Central memory CD8-positive, alpha-beta T cell (primary cell): ENCODE measurements around the gene ANKZF1.

Source experiments
- ATAC-seq: fragments of 150-1000 bp; cut with Tn5 transposase; replicated peaks from 2 replicates; pipeline ENCODE4 v1.10.0; 2022; ENCODE audit warnings: mild to moderate bottlenecking, moderate FRiP score, moderate number of reproducible peaks; ENCODE audit not compliant: poor library complexity, severe bottlenecking; ENCODE audit errors: extremely low read depth
- DNase-seq, 2 donors: peaks; one replicate each; pipeline ENCODE4 v3.0.0; 2021; ENCODE audit warnings: low spot score in 2 of 2
- H3K27ac Mint-ChIP-seq: one replicate; pipeline ENCODE4 v1.8.0; 2022; ENCODE audit warnings: low read depth, mild to moderate bottlenecking, moderate library complexity, mixed read lengths
- H3K27me3 Mint-ChIP-seq: one replicate; pipeline ENCODE4 v1.8.0; 2022; ENCODE audit warnings: mixed read lengths
- H3K36me3 Mint-ChIP-seq: one replicate; pipeline ENCODE4 v1.8.0; 2022; ENCODE audit warnings: mild to moderate bottlenecking, moderate library complexity, mixed read lengths; ENCODE audit not compliant: insufficient read depth
- H3K4me1 Mint-ChIP-seq: one replicate; pipeline ENCODE4 v1.8.0; 2022; ENCODE audit warnings: mixed read lengths
- H3K4me3 Mint-ChIP-seq: one replicate; pipeline ENCODE4 v1.8.0; 2022; ENCODE audit warnings: mild to moderate bottlenecking, moderate library complexity, mixed read lengths
- H3K9me3 Mint-ChIP-seq: one replicate; pipeline ENCODE4 v1.8.0; 2022; ENCODE audit warnings: mixed read lengths

ANKZF1 gene

DNA sequence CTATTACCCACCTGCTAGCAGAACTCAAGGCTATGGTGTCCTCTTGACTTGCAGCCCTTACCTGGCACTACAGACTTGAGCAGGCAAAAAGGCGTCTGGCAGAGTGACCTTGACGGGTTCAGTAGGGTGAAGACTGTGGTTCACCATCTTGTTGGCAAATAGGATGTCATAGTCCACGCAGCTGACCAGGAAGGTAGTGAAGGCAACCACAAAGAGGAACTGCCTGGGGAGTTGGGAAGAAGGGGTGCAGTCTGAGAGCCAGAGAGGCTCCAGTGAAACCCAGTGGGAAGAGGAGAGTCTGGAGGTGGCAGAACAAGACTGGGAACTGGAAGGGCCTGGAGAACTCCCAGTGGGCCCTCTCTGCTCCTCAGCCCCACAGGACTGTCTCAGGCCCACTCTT is 4.3 kb upstream of the ANKZF1 start:
- ATAC-seq (no peak), DNase-seq (no peak)
- Mint-ChIP-seq H3K4me1 (peaks cover 50% of the 10 kb centered on the region), H3K36me3 (peaks cover 43% of the 10 kb centered on the region), H3K9me3 (no peaks in the 10 kb centered on the region), H3K27me3 (no peaks in the 10 kb centered on the region), H3K4me3 (no peak overlapping the region), H3K27ac (peak overlapping the region; percentile 13)

DNA sequence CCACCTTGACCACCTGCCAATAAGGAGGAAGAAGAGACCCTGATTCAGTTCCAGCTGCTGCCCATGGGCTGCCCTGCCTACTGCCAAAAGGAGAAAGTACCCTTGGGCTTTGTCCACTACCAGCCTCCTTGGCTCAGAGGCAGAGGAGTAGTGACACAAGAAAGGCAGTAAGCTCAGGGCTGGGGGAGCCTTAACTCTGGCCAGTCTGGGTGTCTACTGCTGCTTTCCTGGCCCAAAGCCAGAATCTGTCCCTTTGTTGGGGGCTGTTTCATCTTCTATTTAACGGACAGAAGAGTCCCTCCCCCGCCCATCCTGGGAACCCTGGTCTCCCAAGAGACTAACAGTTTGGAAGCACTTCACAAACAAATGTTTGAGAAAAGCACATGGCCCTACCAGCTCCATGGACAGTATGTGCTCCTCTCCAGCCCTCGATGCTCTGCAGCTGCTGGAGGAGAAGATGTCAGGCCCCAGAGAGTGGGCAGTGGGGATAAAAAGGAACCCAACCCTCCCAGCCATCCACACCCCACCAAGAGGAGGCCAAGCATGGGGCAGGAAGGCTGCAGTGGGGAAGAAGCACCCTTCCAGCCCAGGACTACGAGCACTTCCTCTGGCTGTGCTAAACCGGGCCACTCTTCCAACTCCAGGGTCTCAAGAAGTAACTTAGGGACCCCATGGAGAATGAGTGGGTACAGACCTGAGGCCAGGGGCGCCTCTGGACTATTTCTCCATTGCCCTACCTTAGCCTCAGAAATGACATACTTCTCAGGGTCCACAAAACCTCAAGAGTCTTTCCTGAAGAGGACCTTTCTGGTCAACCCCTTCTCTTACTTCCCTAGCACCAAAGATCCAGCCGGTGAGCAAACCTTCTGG is 1.3 kb upstream of the ANKZF1 start:
- peak overlapping the region; percentile 72 for H3K27ac Mint-ChIP-seq
- H3K4me1 Mint-ChIP-seq: peaks cover 61% of the 10 kb centered on the region
- no peak for ATAC-seq
- peaks cover 39% of the 10 kb centered on the region for H3K36me3 Mint-ChIP-seq
- no peak for DNase-seq
- no peaks in the 10 kb centered on the region for H3K9me3 Mint-ChIP-seq
- H3K4me3 Mint-ChIP-seq: peak overlapping the region; percentile 97
- H3K27me3 Mint-ChIP-seq: no peaks in the 10 kb centered on the region

GRCh38 chr2:219228911-219229304 is 698 bp upstream of the ANKZF1 start:
- peak in 1 of 2 donors; percentile 21 for DNase-seq
- peaks cover 67% of the 10 kb centered on the region for H3K4me1 Mint-ChIP-seq
- peak overlapping the region; percentile 98 for H3K27ac Mint-ChIP-seq
- H3K4me3 Mint-ChIP-seq: peak overlapping the region; percentile 97
- H3K27me3 Mint-ChIP-seq: no peaks in the 10 kb centered on the region
- ATAC-seq: peak; percentile 6
- no peaks in the 10 kb centered on the region for H3K9me3 Mint-ChIP-seq
- H3K36me3 Mint-ChIP-seq: peaks cover 39% of the 10 kb centered on the region

- ATAC-seq: peak; percentile 10
- Mint-ChIP-seq H3K4me1 (peaks cover 71% of the 10 kb centered on the region), H3K27ac (peak overlapping the region; percentile 98)
Measured at GRCh38 chr2:219230059-219230540, 494 bp downstream of the ANKZF1 start.

GRCh38 chr2:219234331-219234730 is 4.7 kb downstream of the ANKZF1 start:
- ATAC-seq (no peak), DNase-seq (no peak)
- Mint-ChIP-seq H3K36me3 (peaks cover 54% of the 10 kb centered on the region), H3K27ac (no peak overlapping the region), H3K4me1 (peaks cover 54% of the 10 kb centered on the region), H3K4me3 (no peak overlapping the region), H3K27me3 (no peaks in the 10 kb centered on the region), H3K9me3 (no peaks in the 10 kb centered on the region)

More at GRCh38 chr2:219230059-219230540, 494 bp downstream of the ANKZF1 start:
- Mint-ChIP-seq H3K27me3 (no peaks in the 10 kb centered on the region), H3K36me3 (peaks cover 47% of the 10 kb centered on the region), H3K4me3 (peak overlapping the region; percentile 97), H3K9me3 (no peaks in the 10 kb centered on the region)
- DNase-seq: no peak

- ATAC-seq (no peak), DNase-seq (no peak)
- H3K4me1 Mint-ChIP-seq: peaks cover 37% of the 10 kb centered on the region
- peak overlapping the region; percentile 13 for H3K4me3 Mint-ChIP-seq
- H3K27ac Mint-ChIP-seq: no peak overlapping the region
- H3K36me3 Mint-ChIP-seq: peaks cover 27% of the 10 kb centered on the region
- H3K9me3 Mint-ChIP-seq: no peaks in the 10 kb centered on the region
- no peaks in the 10 kb centered on the region for H3K27me3 Mint-ChIP-seq
Measured at GRCh38 chr2:219243291-219243761, 13.7 kb downstream of the ANKZF1 start.

DNA sequence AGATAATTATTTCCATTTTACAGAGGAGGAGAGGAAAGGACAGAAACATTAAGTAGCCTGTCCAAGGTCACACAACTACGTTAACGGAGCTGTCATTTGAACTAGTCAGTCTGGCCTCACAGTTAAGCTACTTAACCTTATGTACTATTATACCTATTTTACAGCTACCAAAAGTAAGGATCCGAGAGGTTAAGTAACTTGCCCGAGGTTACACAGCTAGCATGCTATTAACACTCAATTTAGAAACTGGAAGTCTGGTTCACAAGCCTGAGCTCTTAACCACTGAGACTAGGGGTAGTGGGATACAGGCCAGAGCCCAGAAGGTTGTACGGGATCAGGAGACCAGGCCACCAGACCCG is 15.2 kb downstream of the ANKZF1 start:
- ATAC-seq (no peak), DNase-seq (no peak)
- peaks cover 52% of the 10 kb centered on the region for H3K4me1 Mint-ChIP-seq
- H3K27ac Mint-ChIP-seq: peak overlapping the region; percentile 94
- H3K4me3 Mint-ChIP-seq: peak overlapping the region; percentile 78
- H3K27me3 Mint-ChIP-seq: no peaks in the 10 kb centered on the region
- H3K36me3 Mint-ChIP-seq: peaks cover 38% of the 10 kb centered on the region
- H3K9me3 Mint-ChIP-seq: no peaks in the 10 kb centered on the region

- Mint-ChIP-seq H3K4me3 (peak within 1 kb of the TSS; percentile 78), H3K27me3 (no peaks in the 10 kb centered on the region), H3K36me3 (peaks cover 43% of the 10 kb centered on the region), H3K4me1 (peaks cover 57% of the 10 kb centered on the region), H3K9me3 (no peaks in the 10 kb centered on the region), H3K27ac (peak within 1 kb of the TSS; percentile 94)
- DNase-seq (peak; percentile 79 to 82), ATAC-seq (peak; percentile 63)
Measured at GRCh38 chr2:219245148-219245898, 15.7 kb downstream of the ANKZF1 start, which contains the start of the genes GLB1L and STK16. TSS of gene GLB1L (minus strand) at chr2:219245444. CDS start at chr2:219243573, 1,871 bp downstream. TSS of gene STK16 (plus strand) at chr2:219245479. CDS start at chr2:219246000, 521 bp downstream.

- Mint-ChIP-seq H3K4me1 (peaks cover 63% of the 10 kb centered on the region), H3K27ac (peak overlapping the region; percentile 94), H3K4me3 (peak overlapping the region; percentile 78), H3K36me3 (peaks cover 48% of the 10 kb centered on the region), H3K9me3 (no peaks in the 10 kb centered on the region), H3K27me3 (no peaks in the 10 kb centered on the region)
- DNase-seq: no peak
- no peak for ATAC-seq
Measured at GRCh38 chr2:219245899-219246230, 16.3 kb downstream of the ANKZF1 start.

DNA sequence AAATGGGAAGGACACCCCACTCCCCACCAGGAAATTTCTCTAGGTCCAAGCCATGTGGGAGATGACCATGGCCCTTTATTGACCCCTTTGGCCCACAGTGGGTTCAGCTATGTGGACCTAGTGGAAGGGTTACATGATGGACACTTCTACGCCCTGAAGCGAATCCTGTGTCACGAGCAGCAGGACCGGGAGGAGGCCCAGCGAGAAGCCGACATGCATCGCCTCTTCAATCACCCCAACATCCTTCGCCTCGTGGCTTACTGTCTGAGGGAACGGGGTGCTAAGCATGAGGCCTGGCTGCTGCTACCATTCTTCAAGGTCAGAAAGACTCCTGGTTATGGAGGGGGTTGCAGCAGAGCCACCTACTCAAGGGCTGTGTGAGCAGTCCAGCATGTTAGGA is 17.0 kb downstream of the ANKZF1 start:
- Mint-ChIP-seq H3K36me3 (peaks cover 53% of the 10 kb centered on the region), H3K27ac (no peak overlapping the region), H3K4me3 (peak overlapping the region; percentile 78), H3K27me3 (no peaks in the 10 kb centered on the region), H3K9me3 (no peaks in the 10 kb centered on the region), H3K4me1 (peaks cover 70% of the 10 kb centered on the region)
- DNase-seq (no peak), ATAC-seq (no peak)

DNA sequence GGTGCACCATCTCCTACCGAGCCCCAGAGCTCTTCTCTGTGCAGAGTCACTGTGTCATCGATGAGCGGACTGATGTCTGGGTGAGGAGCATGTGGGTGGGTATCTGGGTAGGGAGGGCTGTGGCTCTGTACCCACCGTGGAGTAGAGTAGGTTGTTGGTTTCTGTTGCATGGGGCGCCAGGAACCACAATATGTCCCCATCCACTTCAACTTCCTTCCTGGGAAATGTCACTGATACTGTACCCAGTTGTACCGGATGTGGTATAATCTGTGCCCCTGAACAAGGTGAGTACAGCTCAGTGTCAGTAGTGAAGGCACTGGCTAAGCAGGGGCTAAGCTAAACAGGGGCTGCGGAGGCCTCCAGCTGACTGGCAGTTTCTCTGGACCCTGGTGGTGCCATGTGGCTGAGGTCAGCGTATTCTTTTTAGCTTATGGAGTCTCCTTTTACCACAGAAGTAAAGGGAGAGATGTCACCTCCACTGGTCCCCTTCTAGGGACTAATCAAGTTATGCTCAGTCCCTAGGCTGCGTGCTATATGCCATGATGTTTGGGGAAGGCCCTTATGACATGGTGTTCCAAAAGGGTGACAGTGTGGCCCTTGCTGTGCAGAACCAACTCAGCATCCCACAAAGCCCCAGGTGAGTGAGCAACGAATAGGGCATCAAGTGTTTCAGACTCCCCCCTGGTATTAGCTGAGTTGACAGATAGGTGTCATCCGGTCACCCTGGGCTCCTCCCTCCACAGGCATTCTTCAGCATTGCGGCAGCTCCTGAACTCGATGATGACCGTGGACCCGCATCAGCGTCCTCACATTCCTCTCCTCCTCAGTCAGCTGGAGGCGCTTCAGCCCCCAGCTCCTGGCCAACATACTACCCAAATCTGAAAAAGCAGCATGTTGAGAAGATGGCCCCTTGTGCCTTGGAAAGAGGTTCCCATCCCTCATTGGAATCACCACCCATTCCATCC is 18.4 kb downstream of the ANKZF1 start:
- H3K27ac Mint-ChIP-seq: peak overlapping the region; percentile 83
- peak; percentile 34 to 65 for DNase-seq
- peak overlapping the region; percentile 78 for H3K4me3 Mint-ChIP-seq
- ATAC-seq: peak; percentile 77
- H3K4me1 Mint-ChIP-seq: peaks cover 83% of the 10 kb centered on the region
- H3K36me3 Mint-ChIP-seq: peaks cover 67% of the 10 kb centered on the region
- H3K27me3 Mint-ChIP-seq: no peaks in the 10 kb centered on the region
- no peaks in the 10 kb centered on the region for H3K9me3 Mint-ChIP-seq

DNA sequence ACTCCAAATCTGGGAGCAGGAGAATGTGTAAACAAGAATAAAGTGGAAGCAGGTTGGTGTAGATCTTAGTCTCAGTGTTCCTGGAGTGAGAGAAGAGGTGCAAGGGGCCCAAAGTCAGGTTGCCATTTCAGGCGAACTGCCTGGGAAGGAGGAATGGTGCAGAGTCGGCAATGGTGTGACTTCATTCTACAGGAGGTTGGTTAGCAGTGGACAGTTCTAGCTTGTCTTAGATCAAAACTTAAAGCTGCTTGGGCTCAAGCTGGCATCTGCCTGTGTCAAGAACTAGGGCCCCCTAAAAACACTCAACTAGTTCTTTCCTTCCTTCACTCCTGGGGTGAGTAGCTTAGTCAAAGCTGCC is 19.2 kb downstream of the ANKZF1 start:
- ATAC-seq: no peak
- H3K27me3 Mint-ChIP-seq: no peaks in the 10 kb centered on the region
- peak overlapping the region; percentile 78 for H3K4me3 Mint-ChIP-seq
- peaks cover 83% of the 10 kb centered on the region for H3K4me1 Mint-ChIP-seq
- DNase-seq: no peak
- no peaks in the 10 kb centered on the region for H3K9me3 Mint-ChIP-seq
- H3K27ac Mint-ChIP-seq: peak overlapping the region; percentile 83
- peaks cover 74% of the 10 kb centered on the region for H3K36me3 Mint-ChIP-seq
